Measurements from ENCODE around the gene SEMA3A. TPM values are rescaled to one million over a fixed set of nuclear protein-coding genes. Genes with fewer than 3 reads are reported as not detected.

The SEMA3A gene
- total RNA-seq, 1 experiment from 2014 or later, result 32.2 TPM

- POLR2A ChIA-PET, result no interaction called here
- CTCF ChIA-PET, result no interaction called here
- DNase-seq (ENCODE audit: low spot score) (no peak), ATAC-seq (no peak)
- no peak overlapping the region for H3K27ac Mint-ChIP-seq
- peaks cover 19% of the 10 kb centered on the region for H3K9me3 Mint-ChIP-seq
- H3K36me3 Mint-ChIP-seq, result peaks cover 32% of the 10 kb centered on the region
- no peak overlapping the region for H3K4me3 Mint-ChIP-seq
- no peak for TF ChIP-seq TEAD4 (CRISPR knock-in tag; IDR thresholded peaks at IDR 0.05)
- TF ChIP-seq MAX (CRISPR knock-in tag; IDR thresholded peaks at IDR 0.05), result no peak
- no peaks in the 10 kb centered on the region; the same call in 1 of the 2 replicates for H3K27me3 Mint-ChIP-seq (ENCODE audit: low read depth)
- peaks cover 6% of the 10 kb centered on the region for H3K4me1 Mint-ChIP-seq
Observed at GRCh38 chr7:84175461-84175860, 19.1 kb downstream of the SEMA3A start.

GRCh38 chr7:84170646-84171045 lies 23.9 kb downstream of the SEMA3A start:
- Mint-ChIP-seq H3K36me3 (peaks cover 27% of the 10 kb centered on the region), H3K4me3 (no peak overlapping the region), H3K9me3 (peaks cover 16% of the 10 kb centered on the region), H3K4me1 (peaks cover 6% of the 10 kb centered on the region), H3K27me3 (ENCODE audit: low read depth) (no peaks in the 10 kb centered on the region; the same call in 1 of the 2 replicates), H3K27ac (no peak overlapping the region)
- POLR2A ChIA-PET, result no interaction called here
- ATAC-seq (no peak), DNase-seq (ENCODE audit: low spot score) (no peak)
- CTCF ChIA-PET, result no interaction called here
- TF ChIP-seq HMGA2 (CRISPR knock-in tag; IDR thresholded peaks at IDR 0.05) (no peak), IRF2 (CRISPR knock-in tag; IDR thresholded peaks at IDR 0.05; ENCODE audit: borderline replicate concordance, low read depth) (no peak), SOX15 (CRISPR knock-in tag; IDR thresholded peaks at IDR 0.05) (no peak), NR2C2 (CRISPR knock-in tag; IDR thresholded peaks at IDR 0.05) (no peak), EMX1 (CRISPR knock-in tag; IDR thresholded peaks at IDR 0.05) (no peak), CREM (CRISPR knock-in tag; IDR thresholded peaks at IDR 0.05) (no peak), AR (CRISPR knock-in tag; IDR thresholded peaks at IDR 0.05) (no peak), MLX (CRISPR knock-in tag; IDR thresholded peaks at IDR 0.05) (no peak), TCF7 (CRISPR knock-in tag; IDR thresholded peaks at IDR 0.05; ENCODE audit: low read depth) (no peak), ZBTB21 (CRISPR knock-in tag; IDR thresholded peaks at IDR 0.05; ENCODE audit: borderline replicate concordance) (no peak)

GRCh38 chr7:84162584-84162983 lies 32.0 kb downstream of the SEMA3A start:
- TF ChIP-seq PRDM15 (CRISPR knock-in tag; IDR thresholded peaks at IDR 0.05), result no peak
- no peak for TF ChIP-seq FOXP1 (CRISPR knock-in tag; IDR thresholded peaks at IDR 0.05; ENCODE audit: borderline replicate concordance)
- no peak for TF ChIP-seq FOXP4 (CRISPR knock-in tag; IDR thresholded peaks at IDR 0.05)
- no peak for TF ChIP-seq ATF1 (CRISPR knock-in tag; IDR thresholded peaks at IDR 0.05)
- TF ChIP-seq SMAD4 (CRISPR knock-in tag; IDR thresholded peaks at IDR 0.05), result no peak
- no peak for TF ChIP-seq IRF1 (CRISPR knock-in tag; IDR thresholded peaks at IDR 0.05)
- TF ChIP-seq USF1 (CRISPR knock-in tag; IDR thresholded peaks at IDR 0.05), result no peak
- no peak for TF ChIP-seq E2F1 (CRISPR knock-in tag; IDR thresholded peaks at IDR 0.05)
- ChIA-PET POLR2A (no interaction called here), CTCF (no interaction called here)
- Mint-ChIP-seq H3K27me3 (ENCODE audit: low read depth) (no peaks in the 10 kb centered on the region), H3K36me3 (no peaks in the 10 kb centered on the region), H3K27ac (peak overlapping the region; percentile 68; the same call in 1 of the 2 replicates), H3K4me3 (no peak overlapping the region), H3K4me1 (peaks cover 18% of the 10 kb centered on the region), H3K9me3 (no peaks in the 10 kb centered on the region)
- DNase-seq (ENCODE audit: low spot score) (no peak), ATAC-seq (peak; percentile 46)
